ENCODE measurements around the gene PROC. TPM values are rescaled to one million over a fixed set of nuclear protein-coding genes. Genes with fewer than 3 reads are reported as not detected.

Gene PROC
- total and polyA plus RNA-seq, 9 of the 15 experiments (the other 6 are each of a cell fraction or from before 2014, with no cell fraction given): not detected

GRCh38 chr2:127408807-127409099 lies 9.5 kb upstream of the PROC start:
- H3K9me3 ChIP-seq (replicated peaks; ENCODE audit: control insufficient read depth, insufficient read depth, low read depth, low read length): no peaks in the 10 kb centered on the region; the same call in 1 of the 2 replicates
- WGBS (ENCODE audit: insufficient coverage, low coverage, missing lambda C conversion rate): 77% methylated on average over 10 of the region's 10 CpGs
- H3K27me3 ChIP-seq (ENCODE audit: control insufficient read depth in 2 of 2, insufficient read depth in 2 of 2, low read length in 2 of 2): no peaks in the 10 kb centered on the region
- intact Hi-C loops (cut with micrococcal nuclease): no loop called here
- no peaks in the 10 kb centered on the region for H3K79me2 ChIP-seq (ENCODE audit: control insufficient read depth, insufficient read depth, low read length)
- H3K4me1 ChIP-seq (replicated peaks in 1 of 2; ENCODE audit: control insufficient read depth in 2 of 2, insufficient read depth in 2 of 2, low read length in 2 of 2): peaks cover 18% of the 10 kb centered on the region in 2 experiments
- H3K9ac ChIP-seq (ENCODE audit: insufficient read depth in 1 of 2, low read depth in 2 of 2, low read length in 2 of 2): peak overlapping the region; percentile 83 to 91; a peak in 3 of 4 replicates
- peak overlapping the region; percentile 72 for H3K4me2 ChIP-seq (ENCODE audit: insufficient read depth, low read length)
- ChIA-PET CTCF (ENCODE audit: low intra/inter-chr PET ratio) (interaction anchor here (0.6 kb wide), 1 partner anchor 26 kb away, joined by 3 read pairs; no protein-coding TSS in a partner anchor), POLR2A (interaction anchor here (0.6 to 1.4 kb wide), 3 partner anchors 10 to 243 kb away, joined by 3 to 5 read pairs (median 4); no protein-coding TSS in a partner anchor)
- FAIRE-seq: no peak
- no peaks in the 10 kb centered on the region for H4K20me1 ChIP-seq (replicated peaks; ENCODE audit: control insufficient read depth, insufficient read depth, low read length)
- no peaks in the 10 kb centered on the region for H3K36me3 ChIP-seq (ENCODE audit: control insufficient read depth, insufficient read depth, low read length)
- H3K9me1 ChIP-seq (ENCODE audit: control insufficient read depth, insufficient read depth, low read length): no peaks in the 10 kb centered on the region
- H2AFZ ChIP-seq (ENCODE audit: low read depth, low read length): peak overlapping the region; percentile 90
- BruUV-seq (replicated peaks): no TSS peak
- H3K4me3 ChIP-seq: peak overlapping the region; percentile 49
- in situ Hi-C loops (cut with MboI): no loop called here
- peak overlapping the region; percentile 84 for H3K27ac ChIP-seq (ENCODE audit: extremely low read depth, low read depth, low read length)
- no peak for DNase-seq (ENCODE audit: extremely low read depth in 1 of 4, low spot score in 3 of 4)
- no peak for ATAC-seq
- TF ChIP-seq ZNF224 (CRISPR knock-in tag; IDR thresholded peaks at IDR 0.05) (no peak), PYGO2 (tag; IDR thresholded peaks at IDR 0.05) (no peak), MTF1 (CRISPR knock-in tag; IDR thresholded peaks at IDR 0.05; ENCODE audit: borderline replicate concordance) (no peak), E2F6 (IDR thresholded peaks at IDR 0.05; ENCODE audit: borderline replicate concordance in 1 of 2, extremely low read depth in 1 of 2, insufficient read depth in 1 of 2, insufficient read length in 1 of 2, low read depth in 1 of 2, low read length in 1 of 2, poor library complexity in 1 of 2, severe bottlenecking in 1 of 2) (no peak), ZNF217 (CRISPR knock-in tag; IDR thresholded peaks at IDR 0.05) (no peak), CCNT2 (IDR thresholded peaks at IDR 0.05; ENCODE audit: borderline replicate concordance, extremely low read depth, insufficient read length, low read depth, low read length) (no peak), THRAP3 (IDR thresholded peaks at IDR 0.05; ENCODE audit: borderline replicate concordance) (no peak), HNRNPLL (IDR thresholded peaks at IDR 0.05; ENCODE audit: low read depth, low read length, poor library complexity, severe bottlenecking) (no peak), MBD2 (IDR thresholded peaks at IDR 0.05; ENCODE audit: borderline replicate concordance, low read depth) (no peak), ZBTB5 (IDR thresholded peaks at IDR 0.05) (no peak), CBX1 (IDR thresholded peaks at IDR 0.05; ENCODE audit: low read depth) (0 out of 2 replicates have a peak, but pooled peaks have one; percentile 16), ETV5 (CRISPR knock-in tag; IDR thresholded peaks at IDR 0.05; ENCODE audit: low read depth) (no peak), ZHX1 (conservative IDR thresholded peaks at IDR 0.05; ENCODE audit: low read length) (no peak), ATF3 (IDR thresholded peaks at IDR 0.05) (peak; percentile 29), ATF3 (CRISPR knock-in tag; conservative IDR thresholded peaks at IDR 0.05) (no peak), STAT5B (CRISPR knock-in tag; IDR thresholded peaks at IDR 0.05) (no peak)
